COR-L47 (cell line): ENCODE results near the gene GJC2.

Experiments used
- DNase-seq: peaks from one replicate; lab custom pipeline; 2025; lab: John Stamatoyannopoulos, UW

GJC2 gene

DNA sequence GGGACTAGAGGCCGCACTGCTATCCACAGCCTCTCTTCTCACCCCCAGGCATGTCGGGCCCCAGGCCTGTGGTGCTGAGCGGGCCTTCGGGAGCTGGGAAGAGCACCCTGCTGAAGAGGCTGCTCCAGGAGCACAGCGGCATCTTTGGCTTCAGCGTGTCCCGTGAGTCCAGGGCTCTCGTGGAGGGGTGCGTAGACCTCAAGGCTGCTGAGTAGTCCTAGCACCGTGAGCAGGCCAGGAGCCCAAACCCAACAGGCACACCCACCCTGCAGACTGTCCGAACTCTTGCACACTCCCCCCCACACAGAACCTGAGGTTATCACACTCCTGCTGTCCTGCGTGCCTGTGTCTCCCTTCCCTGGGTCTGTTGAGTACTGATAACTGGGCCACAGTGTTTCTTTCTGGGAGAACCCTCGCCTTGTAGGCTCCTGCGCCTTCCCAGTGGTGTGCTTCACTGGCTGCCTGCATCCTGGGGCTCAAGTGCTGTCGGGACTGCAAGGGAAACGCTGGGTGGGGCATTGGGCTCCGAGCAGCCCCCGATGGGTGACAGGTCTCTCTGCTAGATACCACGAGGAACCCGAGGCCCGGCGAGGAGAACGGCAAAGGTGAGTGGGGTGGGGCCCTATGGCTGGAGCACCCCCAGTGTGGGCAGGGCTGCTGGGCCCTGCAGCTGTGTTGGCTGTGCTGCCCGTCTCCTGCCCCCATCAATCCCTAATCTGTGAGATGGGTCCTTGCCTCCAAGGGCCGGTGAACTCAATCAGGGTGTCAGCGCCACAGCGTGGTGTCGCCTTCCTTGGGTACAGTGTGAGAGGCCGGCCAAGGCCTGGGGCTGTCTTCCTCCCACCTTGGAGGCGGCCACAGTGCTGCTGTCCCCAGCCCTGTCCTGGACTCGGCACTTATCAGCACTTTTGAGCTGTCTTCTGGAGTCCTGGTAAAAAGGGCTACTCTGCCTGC is 4.0 kb upstream of the GJC2 start:
- no peak for DNase-seq

- no peak for DNase-seq
These were observed 3.1 kb upstream of the GJC2 start for GRCh38 chr1:228146417-228147150.

DNA sequence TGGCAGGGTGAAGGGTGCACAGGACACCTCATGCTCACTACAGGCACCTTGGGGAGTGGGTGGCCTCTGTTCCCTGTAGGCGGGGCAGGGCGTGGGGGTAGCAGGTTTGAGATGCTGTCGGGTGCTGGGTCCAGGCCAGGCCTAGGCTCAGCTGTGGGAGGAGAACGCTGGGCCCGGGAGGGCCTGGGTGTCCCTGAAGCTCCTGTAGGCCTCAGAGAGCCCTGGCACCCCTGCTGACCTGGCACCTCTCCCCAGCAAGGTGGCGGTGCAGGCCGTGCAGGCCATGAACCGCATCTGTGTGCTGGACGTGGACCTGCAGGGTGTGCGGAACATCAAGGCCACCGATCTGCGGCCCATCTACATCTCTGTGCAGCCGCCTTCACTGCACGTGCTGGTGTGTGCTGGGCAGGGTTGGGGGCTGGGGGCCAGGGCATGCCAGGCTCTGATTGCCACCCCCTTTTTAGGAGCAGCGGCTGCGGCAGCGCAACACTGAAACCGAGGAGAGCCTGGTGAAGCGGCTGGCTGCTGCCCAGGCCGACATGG is 2.5 kb upstream of the GJC2 start:
- DNase-seq: no peak

GRCh38 chr1:228147768-228148167 is 2.0 kb upstream of the GJC2 start:
- DNase-seq: no peak

DNA sequence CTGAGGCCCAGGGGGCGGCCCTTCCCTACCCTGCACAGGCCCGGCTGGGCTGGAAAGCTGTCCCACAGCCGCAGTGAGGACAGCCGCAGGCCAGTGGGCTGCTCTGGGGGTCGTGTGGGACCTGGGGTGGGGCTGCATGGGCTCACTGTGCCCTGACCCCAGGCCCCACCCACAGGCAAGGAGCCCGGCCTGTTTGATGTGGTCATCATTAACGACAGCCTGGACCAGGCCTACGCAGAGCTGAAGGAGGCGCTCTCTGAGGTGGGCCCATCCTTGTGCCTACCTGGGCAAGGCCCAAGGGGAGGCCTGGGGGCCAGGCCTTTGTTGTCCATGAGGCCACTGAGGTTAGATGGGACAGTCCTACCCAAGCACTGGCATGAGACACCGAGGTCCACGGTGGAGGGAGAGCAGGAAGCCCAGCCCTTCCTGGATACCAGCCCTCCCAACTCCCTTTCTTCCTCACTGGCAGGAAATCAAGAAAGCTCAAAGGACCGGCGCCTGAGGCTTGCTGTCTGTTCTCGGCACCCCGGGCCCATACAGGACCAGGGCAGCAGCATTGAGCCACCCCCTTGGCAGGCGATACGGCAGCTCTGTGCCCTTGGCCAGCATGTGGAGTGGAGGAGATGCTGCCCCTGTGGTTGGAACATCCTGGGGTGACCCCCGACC is 1.4 kb upstream of the GJC2 start:
- DNase-seq: no peak

DNA sequence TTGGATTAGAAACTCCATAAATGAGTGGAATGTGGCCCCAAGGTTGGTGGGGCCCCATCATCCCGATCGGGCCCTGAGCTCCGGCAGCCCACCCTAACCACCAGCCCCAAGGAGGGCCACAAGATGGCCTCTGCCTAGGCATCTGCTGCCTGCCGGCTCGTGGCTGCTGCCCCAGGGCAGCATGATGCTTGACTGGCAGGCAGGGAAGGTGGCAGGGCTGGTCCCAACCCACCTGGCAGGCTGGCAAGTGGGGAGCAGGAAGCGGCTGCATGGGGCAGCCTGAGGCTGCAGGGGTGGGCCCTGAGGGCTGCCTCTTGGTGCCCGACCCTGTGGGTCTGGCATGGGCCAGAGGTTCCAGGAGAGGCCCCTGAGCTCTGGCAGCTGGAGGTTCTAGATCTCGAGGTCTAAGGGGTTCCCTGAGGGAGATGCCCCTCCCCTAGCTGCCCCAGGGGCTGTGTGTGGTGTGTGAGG is 760 bp upstream of the GJC2 start:
- no peak for DNase-seq

- DNase-seq: no peak
These were observed 360 bp downstream of the GJC2 start for GRCh38 chr1:228150120-228150460.

- DNase-seq: no peak
These were observed 890 bp downstream of the GJC2 start for GRCh38 chr1:228150461-228151179.

DNA sequence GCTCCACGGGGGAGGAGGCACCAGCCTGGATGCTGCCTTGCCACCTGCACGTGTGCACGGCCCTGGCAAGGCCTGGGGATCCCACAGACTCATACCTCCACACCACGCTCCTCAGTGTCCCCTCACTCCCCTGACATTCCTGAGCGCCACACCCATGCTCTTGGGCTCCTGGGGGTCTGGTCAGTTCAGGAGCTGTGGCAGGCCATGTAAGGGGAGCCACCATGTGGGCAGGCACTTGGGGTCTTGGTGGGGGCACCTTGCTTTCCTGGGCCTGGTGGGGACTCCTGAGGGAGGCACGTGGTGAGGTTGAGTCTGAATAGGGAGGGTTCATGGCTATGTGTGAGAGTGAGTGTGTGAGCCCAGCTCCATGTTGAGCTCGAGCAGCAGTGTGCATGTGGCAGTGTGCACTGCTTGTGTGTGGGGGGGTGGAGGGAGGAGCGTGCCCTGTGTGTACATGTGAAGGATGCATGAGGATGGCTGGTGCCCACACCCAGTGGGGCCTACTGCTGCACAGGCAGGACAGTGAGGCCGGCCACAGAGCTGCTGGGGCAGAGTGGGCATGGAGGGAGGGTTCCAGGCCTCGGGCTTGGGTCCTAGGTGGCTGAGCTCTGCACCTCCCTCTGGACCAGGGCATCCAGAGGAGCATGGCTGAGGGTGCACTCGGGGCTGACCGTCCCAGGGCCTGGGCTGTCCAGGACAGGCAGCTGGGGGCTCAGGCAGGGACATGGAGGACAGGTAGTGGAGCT is 1.6 kb downstream of the GJC2 start:
- no peak for DNase-seq

GRCh38 chr1:228152097-228152917 is 2.6 kb downstream of the GJC2 start:
- no peak for DNase-seq

DNA sequence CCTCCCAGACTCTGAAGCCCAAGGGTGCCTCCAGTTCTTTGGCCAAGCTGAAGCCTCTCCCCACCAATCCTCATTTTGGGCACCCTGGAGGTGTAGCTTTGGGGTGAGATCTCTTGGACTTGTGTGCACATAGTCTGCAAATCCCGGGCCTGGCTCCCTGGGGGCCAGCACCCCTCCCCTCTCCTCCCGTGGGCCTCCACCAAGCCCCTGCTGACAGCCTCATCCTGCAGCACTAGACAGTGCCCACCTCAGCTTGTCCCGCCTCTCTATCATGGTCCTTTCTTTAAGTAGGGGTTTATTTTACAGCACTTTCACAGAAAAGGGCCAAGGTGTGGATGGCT is 3.2 kb downstream of the GJC2 start:
- no peak for DNase-seq

DNA sequence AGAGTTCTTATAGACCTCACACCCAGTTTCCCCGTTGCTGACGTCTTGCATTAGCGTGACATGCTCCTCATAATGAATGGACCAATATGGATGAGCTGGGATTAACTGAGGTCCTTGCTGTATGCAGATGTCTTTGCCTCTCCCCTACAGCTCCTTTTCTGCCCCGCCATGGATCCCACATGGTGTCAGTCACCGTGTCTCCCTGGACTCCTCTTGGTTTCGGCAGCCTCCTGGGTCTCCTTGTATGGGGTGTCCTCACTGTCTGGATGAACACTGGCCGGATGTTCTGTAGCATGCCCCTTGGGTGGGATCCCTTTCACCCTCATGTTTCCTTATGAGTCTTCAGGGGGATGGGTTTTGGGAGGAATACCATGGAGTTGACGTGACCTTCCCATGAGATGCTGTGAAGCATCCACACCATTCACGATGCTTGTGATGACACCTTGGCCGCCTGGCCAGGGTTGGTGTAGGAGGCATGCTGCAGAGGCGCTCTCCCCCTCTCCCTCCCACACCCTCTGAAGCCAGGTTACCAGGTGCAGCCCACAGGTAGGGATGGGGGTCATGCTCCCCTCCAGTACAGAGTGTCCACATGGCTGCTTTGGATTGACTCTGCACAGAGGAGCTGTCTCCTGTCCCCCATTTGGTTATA is 4.4 kb downstream of the GJC2 start:
- no peak for DNase-seq

GRCh38 chr1:228154670-228155571 is 5.2 kb downstream of the GJC2 start:
- DNase-seq: peak; percentile 88

GRCh38 chr1:228155596-228156514 is 6.1 kb downstream of the GJC2 start:
- no peak for DNase-seq

- DNase-seq: no peak
These were observed 6.8 kb downstream of the GJC2 start for GRCh38 chr1:228156515-228156881.

GRCh38 chr1:228156941-228157728 is 7.4 kb downstream of the GJC2 start:
- no peak for DNase-seq

- DNase-seq: no peak
These were observed 8.0 kb downstream of the GJC2 start for GRCh38 chr1:228157729-228158126.
